ENCODE data around the gene SPTA1. TPM values are rescaled to one million over a fixed set of nuclear protein-coding genes. Genes with fewer than 3 reads are reported as not detected.

Gene SPTA1
- total and polyA plus RNA-seq, 2 experiments from 2014 or later, result 0.03 TPM; not detected in 1

DNA sequence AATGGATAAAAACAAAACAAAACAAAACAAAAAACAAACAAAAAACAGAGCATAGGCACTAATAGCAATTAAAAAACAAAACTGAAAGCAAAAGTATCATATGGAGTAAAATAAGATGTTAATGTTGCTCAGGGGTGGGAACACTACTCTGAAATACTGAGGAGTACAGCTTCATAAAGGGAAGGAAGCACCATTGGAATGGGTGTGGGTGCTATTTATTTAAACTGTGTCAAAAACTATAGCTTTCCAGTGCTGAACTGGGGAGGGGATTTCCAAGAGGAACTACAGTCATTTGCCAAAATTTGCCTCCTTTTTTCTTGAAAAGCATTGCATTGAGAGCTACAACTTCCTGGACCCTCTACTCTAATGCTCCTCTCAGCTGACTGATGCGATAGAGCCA is 40.0 kb downstream of the SPTA1 start:
- Histone ChIP-seq H3K36me3 (replicated peaks; ENCODE audit: insufficient read depth, low read depth) (no peaks in the 10 kb centered on the region), H2AFZ (no peak overlapping the region), H3K79me2 (no peaks in the 10 kb centered on the region), H3K4me2 (no peak overlapping the region), H3K27me3 (no peaks in the 10 kb centered on the region), H3K9me2 (replicated peaks; ENCODE audit: insufficient read depth) (no peaks in the 10 kb centered on the region), H3K9me3 (ENCODE audit: low read depth) (no peaks in the 10 kb centered on the region), H4K20me1 (ENCODE audit: insufficient read depth, poor library complexity, severe bottlenecking) (no peaks in the 10 kb centered on the region), H3K27ac (no peak overlapping the region), H3K4me1 (ENCODE audit: insufficient read depth) (no peaks in the 10 kb centered on the region), H3K4me3 (no peak overlapping the region)
- 97% methylated on average over 1 of the region's 1 CpG for WGBS (ENCODE audit: low lambda C conversion rate, missing lambda C conversion rate)
- TF ChIP-seq, protein P1, sequence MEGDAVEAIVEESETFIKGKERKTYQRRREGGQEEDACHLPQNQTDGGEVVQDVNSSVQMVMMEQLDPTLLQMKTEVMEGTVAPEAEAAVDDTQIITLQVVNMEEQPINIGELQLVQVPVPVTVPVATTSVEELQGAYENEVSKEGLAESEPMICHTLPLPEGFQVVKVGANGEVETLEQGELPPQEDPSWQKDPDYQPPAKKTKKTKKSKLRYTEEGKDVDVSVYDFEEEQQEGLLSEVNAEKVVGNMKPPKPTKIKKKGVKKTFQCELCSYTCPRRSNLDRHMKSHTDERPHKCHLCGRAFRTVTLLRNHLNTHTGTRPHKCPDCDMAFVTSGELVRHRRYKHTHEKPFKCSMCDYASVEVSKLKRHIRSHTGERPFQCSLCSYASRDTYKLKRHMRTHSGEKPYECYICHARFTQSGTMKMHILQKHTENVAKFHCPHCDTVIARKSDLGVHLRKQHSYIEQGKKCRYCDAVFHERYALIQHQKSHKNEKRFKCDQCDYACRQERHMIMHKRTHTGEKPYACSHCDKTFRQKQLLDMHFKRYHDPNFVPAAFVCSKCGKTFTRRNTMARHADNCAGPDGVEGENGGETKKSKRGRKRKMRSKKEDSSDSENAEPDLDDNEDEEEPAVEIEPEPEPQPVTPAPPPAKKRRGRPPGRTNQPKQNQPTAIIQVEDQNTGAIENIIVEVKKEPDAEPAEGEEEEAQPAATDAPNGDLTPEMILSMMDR (IDR thresholded peaks at IDR 0.05; ENCODE audit: poor library complexity), result no peak
- TF ChIP-seq EZH2phosphoT487 (IDR thresholded peaks at IDR 0.05; ENCODE audit: low read depth, severe bottlenecking, unreplicated experiment) (no peak), EZH2 (IDR thresholded peaks at IDR 0.05; ENCODE audit: borderline replicate concordance) (no peak)
- no peak for DNase-seq (ENCODE audit: low spot score)

DNA sequence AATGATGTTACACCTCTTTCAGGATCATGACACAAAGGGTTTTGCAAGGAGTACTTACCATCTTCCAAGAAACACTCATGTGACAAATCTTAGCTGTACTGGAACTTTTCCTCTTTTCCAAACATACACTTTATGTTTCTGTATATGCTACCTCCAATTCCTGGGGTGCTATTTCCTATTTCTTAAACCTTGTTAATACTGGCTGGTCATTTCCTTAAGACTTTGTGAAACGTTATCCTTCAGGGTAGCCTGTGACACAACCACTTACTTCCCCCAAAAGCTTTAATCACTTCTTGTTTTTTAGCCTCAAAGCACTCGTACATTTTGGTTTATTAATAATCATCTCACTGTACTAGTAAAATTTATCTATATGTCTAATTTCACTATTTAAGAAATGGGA is 42.1 kb downstream of the SPTA1 start:
- H3K4me1 ChIP-seq (ENCODE audit: insufficient read depth), result no peaks in the 10 kb centered on the region
- 76% methylated on average over 2 of the region's 2 CpGs for WGBS (ENCODE audit: low lambda C conversion rate, missing lambda C conversion rate)
- no peaks in the 10 kb centered on the region for H3K36me3 ChIP-seq (replicated peaks; ENCODE audit: insufficient read depth, low read depth)
- no peaks in the 10 kb centered on the region for H3K9me3 ChIP-seq (ENCODE audit: low read depth)
- no peak overlapping the region for H3K4me3 ChIP-seq
- H3K9me2 ChIP-seq (replicated peaks; ENCODE audit: insufficient read depth), result no peaks in the 10 kb centered on the region
- H4K20me1 ChIP-seq (ENCODE audit: insufficient read depth, poor library complexity, severe bottlenecking), result no peaks in the 10 kb centered on the region
- no peak overlapping the region for H3K4me2 ChIP-seq
- DNase-seq (ENCODE audit: low spot score), result no peak
- no peak overlapping the region for H2AFZ ChIP-seq
- TF ChIP-seq EZH2 (IDR thresholded peaks at IDR 0.05; ENCODE audit: borderline replicate concordance) (no peak), EZH2phosphoT487 (IDR thresholded peaks at IDR 0.05; ENCODE audit: low read depth, severe bottlenecking, unreplicated experiment) (no peak)
- TF ChIP-seq, protein P1 (IDR thresholded peaks at IDR 0.05; ENCODE audit: poor library complexity), result no peak
- H3K27ac ChIP-seq, result no peak overlapping the region
- H3K79me2 ChIP-seq, result no peaks in the 10 kb centered on the region
- no peaks in the 10 kb centered on the region for H3K27me3 ChIP-seq

DNA sequence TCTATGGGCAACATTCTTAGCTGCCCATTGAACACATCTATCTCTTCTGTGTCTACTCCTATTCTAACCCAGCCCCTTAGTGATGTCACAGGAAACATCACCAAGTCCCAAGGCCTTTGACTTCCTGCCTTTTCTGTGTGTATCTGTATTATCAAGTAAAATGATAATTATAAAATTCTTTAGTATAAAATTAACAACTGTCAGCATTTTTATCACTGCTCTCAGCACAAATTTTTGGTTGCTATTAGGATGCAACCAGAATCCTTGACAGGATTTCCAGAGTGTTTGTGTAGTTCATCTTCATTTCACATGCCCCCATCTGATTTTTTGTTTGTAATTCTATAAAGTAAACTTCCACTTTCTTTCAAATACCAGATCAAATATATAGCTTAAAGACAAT is 47.6 kb downstream of the SPTA1 start:
- Histone ChIP-seq H3K4me1 (ENCODE audit: insufficient read depth) (no peaks in the 10 kb centered on the region), H3K79me2 (no peaks in the 10 kb centered on the region), H3K36me3 (replicated peaks; ENCODE audit: insufficient read depth, low read depth) (no peaks in the 10 kb centered on the region), H3K27me3 (no peaks in the 10 kb centered on the region), H2AFZ (no peak overlapping the region), H3K9me2 (replicated peaks; ENCODE audit: insufficient read depth) (no peaks in the 10 kb centered on the region), H3K4me2 (no peak overlapping the region), H4K20me1 (ENCODE audit: insufficient read depth, poor library complexity, severe bottlenecking) (no peaks in the 10 kb centered on the region), H3K4me3 (no peak overlapping the region), H3K9me3 (ENCODE audit: low read depth) (no peaks in the 10 kb centered on the region), H3K27ac (no peak overlapping the region)
- TF ChIP-seq EZH2phosphoT487 (IDR thresholded peaks at IDR 0.05; ENCODE audit: low read depth, severe bottlenecking, unreplicated experiment), result no peak
- TF ChIP-seq, protein P1 (IDR thresholded peaks at IDR 0.05; ENCODE audit: poor library complexity), result no peak
- no peak for TF ChIP-seq EZH2 (IDR thresholded peaks at IDR 0.05; ENCODE audit: borderline replicate concordance)
- DNase-seq (ENCODE audit: low spot score), result no peak

DNA sequence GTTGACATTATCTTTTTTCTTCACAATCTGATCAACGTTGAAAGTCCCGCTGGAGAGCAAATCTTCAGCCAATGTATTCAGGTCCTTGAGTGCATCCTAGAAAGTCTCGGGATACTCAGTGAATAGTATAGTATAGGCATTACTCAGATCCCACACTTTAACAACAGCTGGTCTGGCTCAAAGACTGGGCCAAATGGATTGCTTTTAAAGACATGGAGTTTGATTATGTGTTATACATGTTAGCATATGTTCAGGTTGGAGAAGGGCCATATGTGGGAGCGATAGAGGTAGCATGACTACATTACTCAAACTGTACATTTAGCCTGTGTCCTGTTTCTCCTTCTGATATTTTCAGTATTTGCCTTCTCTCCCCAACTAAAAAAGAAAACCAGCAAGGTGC is 48.4 kb downstream of the SPTA1 start:
- H2AFZ ChIP-seq, result no peak overlapping the region
- no peaks in the 10 kb centered on the region for H3K27me3 ChIP-seq
- 95% methylated on average over 4 of the region's 4 CpGs for WGBS (ENCODE audit: low lambda C conversion rate, missing lambda C conversion rate)
- no peak overlapping the region for H3K27ac ChIP-seq
- H3K4me3 ChIP-seq, result no peak overlapping the region
- no peaks in the 10 kb centered on the region for H3K9me2 ChIP-seq (replicated peaks; ENCODE audit: insufficient read depth)
- no peaks in the 10 kb centered on the region for H4K20me1 ChIP-seq (ENCODE audit: insufficient read depth, poor library complexity, severe bottlenecking)
- TF ChIP-seq EZH2phosphoT487 (IDR thresholded peaks at IDR 0.05; ENCODE audit: low read depth, severe bottlenecking, unreplicated experiment) (no peak), EZH2 (IDR thresholded peaks at IDR 0.05; ENCODE audit: borderline replicate concordance) (no peak)
- TF ChIP-seq, protein P1 (IDR thresholded peaks at IDR 0.05; ENCODE audit: poor library complexity), result no peak
- no peaks in the 10 kb centered on the region for H3K9me3 ChIP-seq (ENCODE audit: low read depth)
- H3K36me3 ChIP-seq (replicated peaks; ENCODE audit: insufficient read depth, low read depth), result no peaks in the 10 kb centered on the region
- H3K79me2 ChIP-seq, result no peaks in the 10 kb centered on the region
- H3K4me2 ChIP-seq, result no peak overlapping the region
- no peaks in the 10 kb centered on the region for H3K4me1 ChIP-seq (ENCODE audit: insufficient read depth)
- DNase-seq (ENCODE audit: low spot score), result no peak
